Stimulated activated naive CD4-positive, alpha-beta T cell (primary cell): ENCODE data around the gene SLC12A3.

Experiments
- DNase-seq, 6 experiments: peaks; one replicate each; lab custom pipeline; 2025; lab: John Stamatoyannopoulos, UW

SLC12A3 gene

GRCh38 chr16:56847173-56847910, 17.7 kb upstream of the SLC12A3 start:
- DNase-seq: peak in 3 of 6 experiments; percentile 10 to 24 (median 16)

GRCh38 chr16:56848029-56848936, 16.7 kb upstream of the SLC12A3 start:
- no peak for DNase-seq

DNA sequence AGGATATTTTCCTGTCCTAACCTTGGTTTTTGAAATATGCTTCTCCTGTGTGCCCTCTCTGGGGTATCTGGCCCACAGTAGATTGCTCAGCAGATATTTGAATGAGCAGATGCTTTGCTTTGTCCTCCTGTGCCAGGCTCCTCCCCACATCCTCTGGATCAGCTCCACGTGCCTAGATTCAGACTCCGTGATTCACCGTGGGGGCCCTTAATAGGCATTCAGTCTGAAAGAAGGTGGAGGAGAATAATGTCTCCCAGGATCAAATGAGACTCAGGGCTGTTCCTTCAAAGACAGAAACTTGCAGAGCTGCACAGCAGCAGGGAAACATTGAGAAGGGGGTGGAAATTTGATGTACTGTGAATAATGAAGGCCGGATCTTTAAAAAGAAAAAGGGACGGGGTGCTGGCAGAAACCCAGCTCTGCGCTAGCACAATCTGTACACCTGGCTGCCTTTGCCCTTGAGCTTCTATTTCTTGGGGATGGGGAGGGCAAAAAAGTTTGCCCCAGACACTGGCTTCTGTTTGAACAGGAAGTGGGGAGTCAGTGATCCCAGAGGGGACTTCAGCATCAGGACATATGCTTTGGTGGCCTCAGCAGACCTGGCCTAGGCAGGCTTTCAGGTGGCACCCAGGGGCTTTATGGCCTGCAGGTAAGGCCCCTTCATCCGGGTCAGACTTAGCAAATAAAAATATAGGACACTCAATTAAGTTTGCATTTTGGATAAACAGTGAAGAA, 15.9 kb upstream of the SLC12A3 start:
- DNase-seq: no peak

- no peak for DNase-seq
Observed at GRCh38 chr16:56849690-56850680, 15.0 kb upstream of the SLC12A3 start.

GRCh38 chr16:56851671-56852400, 13.2 kb upstream of the SLC12A3 start:
- peak in 1 of 6 experiments; percentile 5 for DNase-seq

GRCh38 chr16:56852401-56852730, 12.6 kb upstream of the SLC12A3 start:
- DNase-seq: no peak

DNA sequence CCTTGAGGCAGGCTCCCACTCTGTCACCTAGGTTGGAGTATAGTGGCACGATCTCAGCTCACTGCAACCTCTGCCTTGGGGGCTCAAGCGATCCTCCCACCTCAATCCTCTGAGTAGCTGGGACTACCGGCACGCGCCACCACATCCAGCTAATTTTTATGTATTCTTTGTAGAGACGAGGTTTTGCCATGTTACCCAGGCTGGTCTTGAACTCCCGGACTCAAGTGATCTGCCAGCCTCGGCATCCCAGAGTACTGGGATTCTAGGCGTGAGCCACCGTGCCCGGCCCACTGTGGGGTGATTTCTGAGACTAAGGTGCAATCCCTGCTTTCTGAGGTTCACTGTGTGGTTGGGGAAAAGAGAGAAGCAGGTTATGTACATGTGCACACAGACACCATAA, 12.0 kb upstream of the SLC12A3 start:
- DNase-seq: no peak

- DNase-seq: no peak
Observed at GRCh38 chr16:56855201-56855600, 9.8 kb upstream of the SLC12A3 start.

GRCh38 chr16:56855946-56856345, 9.1 kb upstream of the SLC12A3 start:
- no peak for DNase-seq

- no peak for DNase-seq
Observed at GRCh38 chr16:56856876-56857447, 8.0 kb upstream of the SLC12A3 start.

DNA sequence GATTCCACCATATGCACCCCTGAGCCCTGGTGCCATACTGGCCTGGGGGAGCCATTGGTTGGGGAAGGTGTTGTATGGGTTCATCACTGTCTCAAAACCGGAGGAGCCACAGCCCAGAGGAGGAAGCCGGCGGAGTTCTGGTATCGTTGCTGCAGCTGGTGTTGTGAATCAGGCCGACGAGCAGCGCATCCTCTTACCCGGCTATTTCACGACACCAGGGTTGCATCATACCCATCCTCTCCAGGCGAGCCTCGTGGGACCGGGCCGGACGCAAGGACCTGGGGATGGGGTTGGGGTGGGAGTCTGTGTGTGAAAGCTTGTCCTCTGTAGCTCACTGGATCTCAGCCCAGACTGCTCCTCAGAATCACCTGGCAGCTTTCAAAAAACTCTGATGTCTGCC, 6.6 kb upstream of the SLC12A3 start:
- no peak for DNase-seq

DNA sequence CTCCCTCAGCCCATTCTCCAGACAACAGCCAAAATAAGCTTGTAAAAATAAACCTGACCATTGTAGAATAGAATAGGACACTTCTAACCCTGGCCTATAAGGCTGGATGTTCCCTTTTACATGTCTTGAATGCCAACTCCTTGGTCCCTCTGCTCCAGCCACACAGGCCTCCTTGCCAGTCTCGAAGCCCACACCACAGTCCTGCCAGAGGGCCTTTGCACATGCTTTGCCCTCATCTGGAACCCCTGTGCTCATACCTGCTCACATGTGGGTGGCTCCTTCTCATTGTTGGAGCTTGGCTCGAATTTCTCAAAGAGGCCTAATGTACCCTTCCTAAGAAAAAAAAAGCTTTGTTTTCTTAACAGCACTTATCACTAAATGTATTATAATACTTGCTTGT, 5.4 kb upstream of the SLC12A3 start:
- no peak for DNase-seq

GRCh38 chr16:56860226-56861020, 4.6 kb upstream of the SLC12A3 start:
- DNase-seq: peak in 3 of 6 experiments; percentile 22 to 51 (median 49)

GRCh38 chr16:56861092-56861610, 3.9 kb upstream of the SLC12A3 start:
- DNase-seq: no peak

DNA sequence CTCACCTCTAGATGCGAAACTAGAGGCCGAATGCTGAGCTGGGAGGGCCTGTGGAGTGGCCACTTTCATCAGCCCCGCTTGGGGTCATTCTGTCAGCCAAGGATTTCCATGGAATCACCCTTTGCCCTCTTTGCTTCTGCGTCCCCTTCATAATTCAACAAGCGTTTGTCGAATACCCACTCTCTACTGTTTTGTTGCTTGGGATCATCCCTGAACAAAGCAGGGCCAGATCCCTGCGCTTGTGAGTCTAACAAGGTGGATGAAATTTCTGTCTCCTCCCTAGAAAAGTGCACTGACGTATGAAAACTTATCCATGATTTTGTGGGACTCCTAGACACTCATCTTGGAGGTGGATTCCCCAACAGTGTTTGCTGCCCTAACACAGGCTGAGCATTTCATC, 3.3 kb upstream of the SLC12A3 start:
- no peak for DNase-seq

- DNase-seq: no peak
Observed at GRCh38 chr16:56862776-56863175, 2.2 kb upstream of the SLC12A3 start.

- DNase-seq: no peak
Observed at GRCh38 chr16:56865394-56866062, 521 bp downstream of the SLC12A3 start.
